MM.1S (cell line): ENCODE data around the gene NHLRC4.

ENCODE experiments used
- EZH2phosphoT487 ChIP-seq: fragments of 300-600 bp; sonication (generic); IDR thresholded peaks from 2 replicates; pipeline ENCODE4 v1.6.1; 2018; ENCODE audit warnings: antibody characterized with exemption, low read length
- TF ChIP-seq, protein P1 (sequence below): fragments of 300-600 bp; sonication (generic); IDR thresholded peaks from 2 replicates; pipeline ENCODE4 v1.5.1; 2016; ENCODE audit warnings: antibody characterized with exemption, low read length, mixed read lengths

DNA sequence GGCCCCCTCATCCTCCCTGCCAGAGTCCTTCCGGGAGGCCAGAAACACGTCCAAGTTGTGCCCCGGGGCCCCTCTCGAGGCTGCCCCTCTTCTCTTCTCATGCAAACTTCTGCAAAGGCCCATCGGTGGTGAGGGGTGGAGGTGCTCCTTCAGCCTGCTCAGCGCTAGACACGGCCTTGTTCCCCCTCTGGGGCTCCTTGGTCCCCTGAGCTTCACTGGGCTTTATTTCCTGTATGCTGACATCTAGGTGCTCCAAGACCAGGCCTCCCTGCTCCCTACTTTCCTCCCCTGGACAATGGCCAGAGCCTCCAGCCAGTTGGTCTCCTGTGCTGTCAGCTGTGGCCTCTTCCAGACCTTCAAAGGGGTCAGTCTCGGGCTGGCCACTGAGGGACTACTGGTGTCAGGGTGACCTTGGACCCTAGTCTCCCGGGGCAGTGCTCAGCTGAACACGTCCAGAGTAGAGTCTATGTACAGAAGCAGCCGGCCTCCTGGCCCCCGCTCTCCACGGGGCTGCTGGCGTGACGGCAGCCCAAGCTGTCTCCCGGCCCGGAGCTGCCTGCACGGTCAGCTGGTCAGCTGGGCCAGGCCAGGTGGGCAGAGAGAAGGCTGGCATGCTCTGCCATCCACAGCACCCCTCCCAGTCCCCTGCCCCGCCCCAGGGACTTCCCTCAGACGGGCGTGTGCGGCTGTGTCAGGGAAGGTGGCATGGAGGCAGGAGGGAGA, 8.3 kb upstream of the NHLRC4 start:
- TF ChIP-seq, protein P1, sequence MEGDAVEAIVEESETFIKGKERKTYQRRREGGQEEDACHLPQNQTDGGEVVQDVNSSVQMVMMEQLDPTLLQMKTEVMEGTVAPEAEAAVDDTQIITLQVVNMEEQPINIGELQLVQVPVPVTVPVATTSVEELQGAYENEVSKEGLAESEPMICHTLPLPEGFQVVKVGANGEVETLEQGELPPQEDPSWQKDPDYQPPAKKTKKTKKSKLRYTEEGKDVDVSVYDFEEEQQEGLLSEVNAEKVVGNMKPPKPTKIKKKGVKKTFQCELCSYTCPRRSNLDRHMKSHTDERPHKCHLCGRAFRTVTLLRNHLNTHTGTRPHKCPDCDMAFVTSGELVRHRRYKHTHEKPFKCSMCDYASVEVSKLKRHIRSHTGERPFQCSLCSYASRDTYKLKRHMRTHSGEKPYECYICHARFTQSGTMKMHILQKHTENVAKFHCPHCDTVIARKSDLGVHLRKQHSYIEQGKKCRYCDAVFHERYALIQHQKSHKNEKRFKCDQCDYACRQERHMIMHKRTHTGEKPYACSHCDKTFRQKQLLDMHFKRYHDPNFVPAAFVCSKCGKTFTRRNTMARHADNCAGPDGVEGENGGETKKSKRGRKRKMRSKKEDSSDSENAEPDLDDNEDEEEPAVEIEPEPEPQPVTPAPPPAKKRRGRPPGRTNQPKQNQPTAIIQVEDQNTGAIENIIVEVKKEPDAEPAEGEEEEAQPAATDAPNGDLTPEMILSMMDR = no peak
- TF ChIP-seq EZH2phosphoT487 = no peak
